Chondrocyte (in vitro differentiated cells): ENCODE measurements around the gene USP47. TPM values are rescaled to one million over a fixed set of nuclear protein-coding genes. Genes with fewer than 3 reads are reported as not detected.

Source experiments
- DNase-seq: peaks from one replicate; pipeline ENCODE4 v3.0.0; 2021; ENCODE audit warnings: mixed read lengths, low spot score
- H3K27ac Mint-ChIP-seq: one replicate; pipeline ENCODE4 v1.8.0; 2021; ENCODE audit warnings: mild to moderate bottlenecking, moderate library complexity, mixed read lengths; ENCODE audit not compliant: unreplicated experiment
- H3K27me3 Mint-ChIP-seq: 2 replicates; pipeline ENCODE4 v1.8.0; 2021; ENCODE audit warnings: low read depth, mixed read lengths
- H3K36me3 Mint-ChIP-seq: 2 replicates; pipeline ENCODE4 v1.8.0; 2021; ENCODE audit warnings: low read depth, mixed read lengths
- H3K4me1 Mint-ChIP-seq: 2 replicates; pipeline ENCODE4 v1.8.0; 2021; ENCODE audit warnings: low read depth, mild to moderate bottlenecking, mixed read lengths
- H3K4me3 Mint-ChIP-seq: one replicate; pipeline ENCODE4 v1.8.0; 2021; ENCODE audit warnings: mild to moderate bottlenecking, moderate library complexity, mixed read lengths; ENCODE audit not compliant: unreplicated experiment
- H3K9me3 Mint-ChIP-seq: 2 replicates; pipeline ENCODE4 v1.8.0; 2021; ENCODE audit warnings: low read depth, mixed read lengths
- total RNA-seq: library from RNA; stranded (reverse); gene quantifications from 3 replicates; pipeline ENCODE4 v1.2.1, GENCODE V29; 2021
- TF ChIP-seq, protein P1 (sequence below): fragments of 200-600 bp; sonication (generic); IDR thresholded peaks from 2 replicates; pipeline ENCODE4 v1.5.0; 2021; ENCODE audit warnings: antibody characterized with exemption, mild to moderate bottlenecking, moderate library complexity

Gene USP47
- total RNA-seq, 1 donor from 2014 or later, result 44.4 TPM

DNA sequence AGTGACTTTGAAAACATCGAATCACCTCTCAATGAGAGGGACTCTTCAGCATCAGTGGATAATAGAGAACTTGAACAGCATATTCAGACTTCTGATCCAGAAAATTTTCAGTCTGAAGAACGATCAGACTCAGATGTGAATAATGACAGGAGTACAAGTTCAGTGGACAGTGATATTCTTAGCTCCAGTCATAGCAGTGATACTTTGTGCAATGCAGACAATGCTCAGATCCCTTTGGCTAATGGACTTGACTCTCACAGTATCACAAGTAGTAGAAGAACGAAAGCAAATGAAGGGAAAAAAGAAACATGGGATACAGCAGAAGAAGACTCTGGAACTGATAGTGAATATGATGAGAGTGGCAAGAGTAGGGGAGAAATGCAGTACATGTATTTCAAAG, 100.9 kb downstream of the USP47 start:
- Mint-ChIP-seq H3K27ac (no peak overlapping the region), H3K9me3 (no peaks in the 10 kb centered on the region), H3K4me3 (no peak overlapping the region), H3K27me3 (no peaks in the 10 kb centered on the region), H3K36me3 (peaks cover 21% of the 10 kb centered on the region), H3K4me1 (peaks cover 9% of the 10 kb centered on the region)
- no peak for DNase-seq
- TF ChIP-seq, protein P1, sequence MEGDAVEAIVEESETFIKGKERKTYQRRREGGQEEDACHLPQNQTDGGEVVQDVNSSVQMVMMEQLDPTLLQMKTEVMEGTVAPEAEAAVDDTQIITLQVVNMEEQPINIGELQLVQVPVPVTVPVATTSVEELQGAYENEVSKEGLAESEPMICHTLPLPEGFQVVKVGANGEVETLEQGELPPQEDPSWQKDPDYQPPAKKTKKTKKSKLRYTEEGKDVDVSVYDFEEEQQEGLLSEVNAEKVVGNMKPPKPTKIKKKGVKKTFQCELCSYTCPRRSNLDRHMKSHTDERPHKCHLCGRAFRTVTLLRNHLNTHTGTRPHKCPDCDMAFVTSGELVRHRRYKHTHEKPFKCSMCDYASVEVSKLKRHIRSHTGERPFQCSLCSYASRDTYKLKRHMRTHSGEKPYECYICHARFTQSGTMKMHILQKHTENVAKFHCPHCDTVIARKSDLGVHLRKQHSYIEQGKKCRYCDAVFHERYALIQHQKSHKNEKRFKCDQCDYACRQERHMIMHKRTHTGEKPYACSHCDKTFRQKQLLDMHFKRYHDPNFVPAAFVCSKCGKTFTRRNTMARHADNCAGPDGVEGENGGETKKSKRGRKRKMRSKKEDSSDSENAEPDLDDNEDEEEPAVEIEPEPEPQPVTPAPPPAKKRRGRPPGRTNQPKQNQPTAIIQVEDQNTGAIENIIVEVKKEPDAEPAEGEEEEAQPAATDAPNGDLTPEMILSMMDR, result no peak

DNA sequence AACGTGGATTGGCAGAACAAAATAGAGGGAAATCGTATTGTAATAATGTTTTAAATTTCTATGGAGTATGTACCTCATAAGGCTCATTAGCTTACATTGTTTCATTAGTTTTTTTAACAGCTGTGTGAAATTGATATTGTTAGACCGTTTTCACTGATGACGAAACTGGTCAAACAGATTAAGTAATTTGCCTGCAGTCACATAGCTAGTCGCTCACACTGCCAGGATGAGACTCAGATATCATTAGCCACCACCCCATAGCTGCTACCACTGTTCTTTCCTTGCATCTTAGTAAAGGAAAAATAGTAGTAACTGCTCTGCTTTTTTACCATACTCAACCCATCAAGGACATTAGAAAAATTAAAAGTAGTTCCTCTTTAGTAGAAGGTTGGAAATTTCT, 102.7 kb downstream of the USP47 start:
- H3K9me3 Mint-ChIP-seq, result no peaks in the 10 kb centered on the region
- no peak overlapping the region for H3K4me3 Mint-ChIP-seq
- TF ChIP-seq, protein P1, result no peak
- H3K36me3 Mint-ChIP-seq, result peaks cover 15% of the 10 kb centered on the region
- no peak for DNase-seq
- no peak overlapping the region for H3K27ac Mint-ChIP-seq
- H3K27me3 Mint-ChIP-seq, result no peaks in the 10 kb centered on the region
- H3K4me1 Mint-ChIP-seq, result peaks cover 6% of the 10 kb centered on the region

DNA sequence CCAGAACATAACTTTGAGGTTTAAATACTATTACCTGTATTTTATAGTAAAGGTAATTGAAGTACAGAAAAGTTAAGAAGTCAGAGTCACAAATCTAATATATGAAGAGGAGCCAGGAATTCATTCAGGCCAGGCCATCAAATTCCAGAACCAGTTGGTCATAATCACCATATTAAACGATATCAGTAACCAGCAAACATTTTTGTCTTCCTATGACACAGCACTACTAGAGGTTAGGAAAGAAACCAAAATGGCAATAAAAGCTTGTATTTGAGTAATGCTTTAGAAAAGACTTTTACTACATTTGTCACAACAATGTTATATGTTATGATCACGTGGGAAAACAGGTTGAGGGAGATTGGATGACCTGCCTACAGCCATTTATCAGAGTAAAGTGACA, 104.4 kb downstream of the USP47 start:
- Mint-ChIP-seq H3K27ac (no peak overlapping the region), H3K4me1 (peaks cover 6% of the 10 kb centered on the region)
- DNase-seq, result no peak

DNA sequence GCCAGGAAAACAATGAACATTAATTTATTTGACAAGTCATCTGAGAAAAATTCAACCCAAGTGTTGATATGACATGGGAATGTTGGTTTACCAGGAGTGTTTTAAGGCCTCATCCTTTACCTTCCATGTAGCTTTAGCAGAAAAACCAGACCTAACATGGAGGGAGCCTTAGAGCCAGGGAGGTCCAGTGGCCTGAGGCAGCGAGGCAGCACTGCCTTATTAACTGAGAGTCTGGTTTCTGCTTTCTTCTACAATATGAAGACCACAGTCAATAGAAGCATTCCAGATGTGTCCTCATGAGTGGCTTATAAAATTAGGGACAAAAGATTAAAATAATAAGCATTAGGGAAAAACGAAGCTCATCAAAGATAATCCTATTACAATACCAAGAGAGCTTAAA, 105.1 kb downstream of the USP47 start:
- Mint-ChIP-seq H3K4me3 (no peak overlapping the region), H3K4me1 (peaks cover 6% of the 10 kb centered on the region), H3K27ac (no peak overlapping the region), H3K27me3 (no peaks in the 10 kb centered on the region), H3K9me3 (no peaks in the 10 kb centered on the region), H3K36me3 (peaks cover 26% of the 10 kb centered on the region)
- no peak for DNase-seq
- TF ChIP-seq, protein P1, result no peak

More for the DNA sequence above, 104.4 kb downstream of the USP47 start:
- H3K27me3 Mint-ChIP-seq, result no peaks in the 10 kb centered on the region
- no peaks in the 10 kb centered on the region for H3K9me3 Mint-ChIP-seq
- H3K4me3 Mint-ChIP-seq, result no peak overlapping the region
- H3K36me3 Mint-ChIP-seq, result peaks cover 23% of the 10 kb centered on the region
- TF ChIP-seq, protein P1, result no peak

DNA sequence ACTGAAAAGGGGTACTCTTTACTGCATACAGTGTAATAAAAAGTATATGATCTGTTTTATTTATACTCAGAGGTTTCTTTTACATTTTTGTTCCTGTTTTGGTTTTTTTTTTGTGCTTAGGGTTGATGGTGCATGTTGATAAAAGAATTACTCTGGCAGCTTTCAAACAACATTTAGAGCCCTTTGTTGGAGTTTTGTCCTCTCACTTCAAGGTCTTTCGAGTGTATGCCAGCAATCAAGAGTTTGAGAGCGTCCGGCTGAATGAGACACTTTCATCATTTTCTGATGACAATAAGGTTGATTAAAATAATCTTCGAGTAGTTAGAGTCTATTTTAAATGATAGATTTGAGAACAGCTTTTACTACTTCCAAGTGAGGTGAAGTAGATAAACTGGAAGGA, 106.1 kb downstream of the USP47 start:
- Mint-ChIP-seq H3K27me3 (no peaks in the 10 kb centered on the region), H3K36me3 (peaks cover 26% of the 10 kb centered on the region), H3K27ac (no peak overlapping the region), H3K4me3 (no peak overlapping the region), H3K4me1 (peaks cover 4% of the 10 kb centered on the region), H3K9me3 (no peaks in the 10 kb centered on the region)
- no peak for DNase-seq
- TF ChIP-seq, protein P1, result no peak
